GM18951 (cell line): Measurements from ENCODE around the gene CTLA4.

Experiments used
- POLR2A ChIP-seq: IDR thresholded peaks from 4 replicates; pipeline ENCODE4 v1.6.1; 2011; ENCODE audit warnings: mild to moderate bottlenecking; ENCODE audit not compliant: insufficient read length, insufficient read depth; ENCODE audit errors: extremely low read depth
- in situ Hi-C: fragments of 300-500 bp; cut with MboI; formaldehyde crosslinking; loops from one replicate; pipeline ENCODE4 v1.12.0; 2022; ENCODE audit warnings: low sequenced_read_pairs, mixed read lengths, inconsistent platforms; ENCODE audit not compliant: unreplicated experiment

The CTLA4 gene

GRCh38 chr2:203867561-203868200 is at the start of gene CTLA4:
CTLA4 (plus strand) TSS chr2:203867771; CDS start chr2:203867943, 172 bp downstream.
- no peak for TF ChIP-seq POLR2A
- in situ Hi-C loops = no loop called here

- in situ Hi-C loops = loop anchor here (10.0 kb wide), 1 partner anchor 344 kb away; no protein-coding TSS in a partner anchor
- no peak for TF ChIP-seq POLR2A
Observed at GRCh38 chr2:203818656-203819055, 48.9 kb upstream of the CTLA4 start.

GRCh38 chr2:203819434-203820133 is 48.0 kb upstream of the CTLA4 start:
- in situ Hi-C loops = loop anchor here (10.0 kb wide), 1 partner anchor 345 kb away; no protein-coding TSS in a partner anchor
- TF ChIP-seq POLR2A = no peak

GRCh38 chr2:203820969-203821368 is 46.6 kb upstream of the CTLA4 start:
- no peak for TF ChIP-seq POLR2A
- in situ Hi-C loops = no loop called here

GRCh38 chr2:203822240-203822639 is 45.3 kb upstream of the CTLA4 start:
- no peak for TF ChIP-seq POLR2A
- in situ Hi-C loops = no loop called here

GRCh38 chr2:203823173-203823572 is 44.4 kb upstream of the CTLA4 start:
- in situ Hi-C loops = no loop called here
- TF ChIP-seq POLR2A = no peak

DNA sequence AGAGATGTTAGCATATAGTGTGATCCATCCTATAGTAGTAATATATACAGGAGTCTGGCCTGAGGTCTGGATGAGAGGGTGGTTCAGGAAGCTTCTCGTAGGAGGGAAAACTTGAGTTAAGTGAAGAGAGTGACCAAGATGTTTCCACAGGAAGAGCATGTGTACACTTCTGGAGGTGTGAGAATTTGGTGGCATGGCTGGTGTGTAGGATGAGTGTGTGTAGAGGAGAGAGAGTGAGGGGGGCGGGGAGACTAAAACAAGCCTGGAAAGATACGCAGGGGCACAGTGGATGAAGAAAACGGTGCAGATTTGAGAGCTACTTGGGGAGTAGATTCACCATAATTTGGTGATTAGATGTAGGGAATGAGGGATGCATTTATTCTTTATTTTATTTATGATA is 43.5 kb upstream of the CTLA4 start:
- in situ Hi-C loops = no loop called here
- TF ChIP-seq POLR2A = no peak

DNA sequence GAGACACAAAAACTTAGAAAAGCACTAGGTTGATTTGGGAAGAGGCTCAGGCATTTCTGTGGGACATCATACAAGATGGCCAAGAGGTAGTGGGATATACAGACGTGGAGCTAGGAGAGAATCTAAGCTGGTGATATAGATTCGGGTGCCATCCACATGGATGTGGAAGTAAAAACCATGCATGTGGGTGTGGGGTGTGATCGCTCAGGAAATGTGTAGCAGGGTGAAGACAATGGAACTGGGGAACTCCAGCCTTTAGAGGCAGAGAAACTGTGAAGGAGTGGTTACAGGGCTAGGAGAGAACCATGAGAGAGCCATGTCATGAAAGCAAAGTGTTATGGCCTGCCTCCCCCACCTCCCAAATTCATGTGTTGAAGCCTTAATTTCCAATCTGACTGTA is 43.0 kb upstream of the CTLA4 start:
- no peak for TF ChIP-seq POLR2A
- in situ Hi-C loops = no loop called here

DNA sequence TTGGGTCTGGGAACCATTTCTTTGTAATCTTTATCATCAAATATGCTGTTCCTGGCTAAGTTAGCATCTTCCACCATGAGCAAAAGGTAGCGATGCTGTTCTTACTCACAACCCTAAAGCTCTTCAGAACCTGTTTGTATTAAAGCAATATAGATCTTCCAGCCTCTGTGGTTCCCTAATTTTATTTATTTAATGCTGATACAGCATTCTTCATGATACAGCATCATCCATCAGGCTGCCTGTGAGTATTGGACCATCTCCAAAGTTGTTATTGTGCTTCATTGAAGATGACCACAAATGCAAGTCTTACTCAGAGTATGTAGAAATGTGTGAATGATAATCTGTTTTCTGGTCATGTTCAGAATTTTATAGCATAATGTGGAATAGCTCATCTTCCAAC is 40.9 kb upstream of the CTLA4 start:
- in situ Hi-C loops = no loop called here
- TF ChIP-seq POLR2A = no peak

- in situ Hi-C loops = no loop called here
- no peak for TF ChIP-seq POLR2A
Observed at GRCh38 chr2:203830304-203831055, 37.1 kb upstream of the CTLA4 start.

DNA sequence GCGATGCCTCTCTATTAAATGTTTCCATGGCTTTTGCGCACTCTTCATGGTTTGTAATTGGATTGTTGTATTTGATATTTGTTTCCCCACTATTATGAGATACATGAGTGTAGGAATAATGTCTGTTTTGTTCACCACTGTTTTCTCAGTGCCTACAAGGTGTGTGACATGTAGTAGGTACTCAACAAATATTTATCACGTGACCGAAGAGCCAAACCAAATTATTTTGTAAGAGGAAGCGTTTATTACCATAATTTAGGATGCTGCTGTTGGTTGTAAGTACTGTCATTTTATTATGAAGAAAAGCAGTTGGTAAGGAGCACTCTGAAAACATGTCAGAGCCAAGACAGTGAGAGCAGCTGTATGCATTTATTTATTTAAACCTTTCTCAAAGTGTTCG is 32.2 kb upstream of the CTLA4 start:
- no peak for TF ChIP-seq POLR2A
- in situ Hi-C loops = no loop called here

DNA sequence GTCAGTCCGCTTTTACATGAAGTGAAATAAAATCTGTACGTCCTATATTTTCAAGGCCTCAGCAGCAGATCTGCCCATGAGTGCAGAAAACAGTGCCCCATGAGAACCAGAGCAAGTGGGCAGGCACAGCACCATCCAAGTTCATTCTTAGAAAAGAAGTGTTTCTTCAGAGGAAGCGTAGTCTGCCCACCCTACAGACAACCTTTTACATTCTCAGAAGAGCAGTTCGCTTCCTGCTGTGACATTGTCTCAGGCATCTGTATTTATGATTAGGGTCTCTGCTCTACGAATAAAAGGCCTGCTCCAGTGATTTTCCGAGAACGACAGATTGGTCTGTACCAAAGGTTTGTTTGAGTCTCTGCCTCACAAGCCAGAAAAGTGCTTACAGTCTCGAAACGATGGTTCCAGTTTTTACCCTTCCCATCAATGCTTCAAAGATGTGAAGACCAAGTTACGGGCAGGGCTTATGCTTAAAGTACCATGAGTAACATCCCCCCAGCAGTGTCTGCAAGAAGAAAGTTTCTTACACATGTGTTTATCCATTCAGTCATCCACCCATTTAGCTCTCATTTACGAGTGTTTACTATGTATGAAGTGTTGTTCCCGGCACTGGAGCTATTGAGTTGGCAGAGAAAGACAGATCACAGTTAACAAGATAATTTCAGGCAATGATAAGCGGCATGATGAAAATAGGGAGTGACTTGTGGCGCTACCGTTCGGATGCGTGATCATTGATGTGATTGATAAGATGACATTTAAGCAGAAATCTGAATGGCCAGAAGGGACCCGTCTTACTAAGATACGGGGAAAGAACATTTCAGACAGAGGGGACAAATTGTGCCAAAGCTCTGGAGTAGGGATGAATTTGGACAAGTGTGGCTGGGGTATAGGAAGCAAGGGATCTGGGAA is 31.4 kb upstream of the CTLA4 start:
- TF ChIP-seq POLR2A = no peak
- in situ Hi-C loops = no loop called here

GRCh38 chr2:203840655-203841205 is 26.8 kb upstream of the CTLA4 start:
- TF ChIP-seq POLR2A = no peak
- in situ Hi-C loops = no loop called here

GRCh38 chr2:203841654-203842053 is 25.9 kb upstream of the CTLA4 start:
- in situ Hi-C loops = no loop called here
- no peak for TF ChIP-seq POLR2A
